Glomerular visceral epithelial cell (primary cell): ENCODE results near the gene LRP5.
"Not testable (repeated sequence)": the region's sequence is repeated elsewhere in the genome, so short reads cannot be mapped to it uniquely, and the experiment has no call there.

Experiments
- DNase-seq: peaks from one replicate; pipeline ENCODE4 v3.0.0-alpha.2; 2016; ENCODE audit errors: extremely low spot score

The LRP5 gene

DNA sequence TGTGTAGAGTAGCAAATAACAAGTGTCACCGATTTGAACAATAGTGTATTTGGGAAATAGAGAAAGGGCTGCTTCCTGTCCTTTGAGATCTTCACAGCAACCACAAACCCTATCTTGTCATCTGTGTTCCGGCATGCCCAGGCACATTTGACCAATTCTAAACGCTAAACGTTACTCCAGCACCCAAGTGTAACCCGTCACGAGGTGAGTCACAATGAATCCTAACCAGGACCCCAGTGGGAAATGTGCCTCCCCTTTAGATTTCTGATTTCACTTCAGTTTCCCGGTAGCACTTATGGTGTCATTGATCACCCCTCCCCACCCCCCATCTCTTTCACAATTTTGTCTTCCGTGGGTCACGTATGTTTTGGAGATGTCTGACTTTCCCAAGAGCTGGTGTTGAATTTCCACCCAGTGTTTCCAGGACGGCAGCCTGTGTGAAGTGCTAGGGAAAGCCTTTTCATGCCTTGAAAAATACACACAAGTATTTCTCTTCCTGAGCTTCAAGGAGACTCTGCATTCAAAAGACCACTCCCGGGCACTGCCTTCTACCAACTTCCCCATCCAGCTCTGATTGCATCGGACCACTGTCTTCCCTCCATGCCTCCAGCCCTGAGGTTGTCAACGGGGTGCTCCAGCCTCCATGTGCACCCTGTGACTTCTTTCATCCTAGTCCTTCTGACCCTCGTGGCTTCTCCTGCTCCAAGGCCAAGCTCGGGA lies 30.1 kb upstream of the LRP5 start:
- no peak for DNase-seq

DNA sequence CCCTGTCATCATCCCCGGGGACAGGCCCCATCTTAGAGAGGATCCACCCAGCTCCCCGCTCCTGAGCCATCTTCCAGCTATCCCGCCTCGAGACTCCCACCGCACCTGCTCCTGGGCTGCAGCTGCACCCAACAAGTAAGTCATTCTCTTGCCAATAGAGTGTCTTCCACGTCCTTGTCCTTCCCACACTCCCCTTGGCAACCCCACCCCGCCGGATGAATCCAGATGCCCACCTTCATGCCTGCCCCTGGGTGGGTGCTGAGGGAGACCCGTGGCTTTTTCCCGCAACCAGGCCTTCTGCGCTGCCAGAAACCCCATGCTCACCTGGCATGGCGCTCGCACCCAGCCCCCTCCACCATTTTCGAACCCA lies 29.5 kb upstream of the LRP5 start:
- no peak for DNase-seq

DNA sequence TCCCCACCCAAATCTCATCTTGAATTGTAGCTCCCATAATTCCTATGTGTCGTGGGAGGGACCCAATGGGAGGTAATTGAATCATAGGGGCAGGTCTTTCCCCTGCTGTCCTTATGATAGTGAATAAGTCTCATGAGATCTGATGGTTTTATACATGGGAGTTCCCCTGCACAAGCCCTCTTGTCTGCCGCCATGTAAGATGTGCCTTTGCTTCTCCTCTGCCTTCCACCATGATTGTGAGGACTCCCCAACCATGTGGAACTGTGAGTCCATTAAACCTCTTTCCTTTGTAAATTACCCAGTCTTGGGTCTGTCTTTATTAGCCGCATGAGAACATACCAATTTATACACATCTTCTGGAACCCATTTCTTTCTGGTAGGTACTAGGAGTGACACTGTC lies 27.8 kb upstream of the LRP5 start:
- not testable (repeated sequence) for DNase-seq

DNA sequence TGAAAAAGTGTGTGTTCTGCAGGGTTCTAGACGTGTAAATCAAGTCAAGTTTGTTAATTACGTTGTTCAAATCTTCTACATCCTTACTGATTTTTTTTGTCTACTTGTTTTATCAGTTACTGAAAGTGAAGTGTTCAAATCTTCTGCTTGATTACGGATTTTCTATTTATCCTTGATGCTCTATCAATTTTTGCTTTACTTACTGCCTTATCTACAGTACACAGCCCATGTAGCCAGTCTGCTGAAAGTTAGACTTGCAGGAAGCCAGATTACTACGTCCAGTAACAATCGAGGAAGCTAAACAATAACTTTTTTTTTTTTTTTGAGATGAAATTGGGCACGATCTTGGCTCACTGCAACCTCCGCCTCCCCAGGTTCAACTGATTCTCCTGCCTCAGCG lies 25.0 kb upstream of the LRP5 start:
- DNase-seq, result no peak

DNA sequence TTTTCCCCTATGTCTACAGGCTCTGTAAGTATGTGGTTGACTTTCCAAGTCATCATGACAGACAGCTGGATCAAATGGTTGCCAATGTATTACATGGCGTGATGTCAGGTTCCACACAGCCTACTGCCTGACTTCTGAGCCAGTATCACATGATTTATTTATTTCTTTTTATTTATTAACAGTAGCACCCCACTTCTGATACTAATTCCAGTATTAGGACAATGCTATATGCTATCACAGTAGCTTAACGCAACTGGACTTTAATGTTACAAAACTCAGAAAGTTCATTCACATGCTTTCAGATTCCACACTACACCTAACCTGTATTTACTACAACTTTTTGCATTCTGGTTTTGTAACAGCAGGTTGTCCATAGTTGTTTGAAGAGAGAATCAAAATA lies 22.9 kb upstream of the LRP5 start:
- no peak for DNase-seq

DNA sequence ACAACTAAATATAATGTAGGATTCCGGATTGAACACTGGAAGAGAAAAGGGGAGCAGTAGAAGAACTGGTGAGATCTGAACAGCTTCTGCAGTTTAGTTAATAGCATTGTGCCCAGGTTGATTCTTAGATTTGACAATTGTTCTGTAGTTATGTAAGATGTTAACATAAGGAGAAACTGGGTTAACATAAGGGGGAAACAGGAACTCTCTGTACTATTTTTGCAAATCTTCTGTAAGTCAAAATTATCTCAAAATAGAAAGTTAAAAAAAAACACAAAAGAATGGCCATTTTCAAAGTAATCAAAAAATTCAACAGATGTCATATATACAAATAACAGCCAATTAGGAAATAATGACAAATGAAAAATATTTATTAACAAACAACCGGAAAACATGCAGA lies 18.7 kb upstream of the LRP5 start:
- DNase-seq, result no peak

DNA sequence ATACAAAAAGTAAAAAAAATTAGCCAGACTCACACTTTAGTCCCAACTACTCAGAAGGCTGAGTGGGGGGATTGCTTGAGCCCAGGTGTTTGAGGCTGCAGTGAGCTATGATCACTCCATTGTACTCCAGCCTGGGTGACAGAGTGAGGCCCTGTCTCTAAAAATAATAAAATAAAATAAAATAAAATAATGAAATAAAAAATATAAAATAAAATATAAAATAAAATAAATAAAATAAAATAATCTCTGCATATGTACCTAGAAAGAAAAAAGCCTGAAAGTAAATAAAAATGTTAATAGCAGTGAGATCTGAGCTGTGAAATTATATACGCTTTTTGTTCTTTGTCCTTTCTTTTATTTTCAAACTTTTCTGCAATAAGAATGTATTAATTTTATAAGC lies 17.1 kb upstream of the LRP5 start:
- no peak for DNase-seq

DNA sequence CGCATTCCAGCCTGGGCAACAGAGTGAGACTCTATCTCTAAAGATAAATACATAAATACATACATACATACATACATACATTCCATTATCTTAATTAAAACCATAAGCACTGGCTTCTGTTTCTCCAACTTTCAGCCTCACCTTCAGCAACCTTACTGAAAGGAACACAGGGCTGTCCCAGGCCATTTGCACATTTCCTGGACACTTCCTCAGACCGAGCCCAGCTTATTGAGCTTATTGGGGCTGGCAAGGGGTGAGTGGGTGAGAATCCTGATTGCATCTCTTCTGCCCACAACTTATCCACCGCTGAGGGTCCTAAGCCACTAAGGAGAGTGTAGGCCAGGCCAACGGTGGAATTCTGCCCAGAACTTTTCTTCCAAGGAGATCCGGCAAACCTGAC lies 16.5 kb upstream of the LRP5 start:
- DNase-seq, result no peak

DNA sequence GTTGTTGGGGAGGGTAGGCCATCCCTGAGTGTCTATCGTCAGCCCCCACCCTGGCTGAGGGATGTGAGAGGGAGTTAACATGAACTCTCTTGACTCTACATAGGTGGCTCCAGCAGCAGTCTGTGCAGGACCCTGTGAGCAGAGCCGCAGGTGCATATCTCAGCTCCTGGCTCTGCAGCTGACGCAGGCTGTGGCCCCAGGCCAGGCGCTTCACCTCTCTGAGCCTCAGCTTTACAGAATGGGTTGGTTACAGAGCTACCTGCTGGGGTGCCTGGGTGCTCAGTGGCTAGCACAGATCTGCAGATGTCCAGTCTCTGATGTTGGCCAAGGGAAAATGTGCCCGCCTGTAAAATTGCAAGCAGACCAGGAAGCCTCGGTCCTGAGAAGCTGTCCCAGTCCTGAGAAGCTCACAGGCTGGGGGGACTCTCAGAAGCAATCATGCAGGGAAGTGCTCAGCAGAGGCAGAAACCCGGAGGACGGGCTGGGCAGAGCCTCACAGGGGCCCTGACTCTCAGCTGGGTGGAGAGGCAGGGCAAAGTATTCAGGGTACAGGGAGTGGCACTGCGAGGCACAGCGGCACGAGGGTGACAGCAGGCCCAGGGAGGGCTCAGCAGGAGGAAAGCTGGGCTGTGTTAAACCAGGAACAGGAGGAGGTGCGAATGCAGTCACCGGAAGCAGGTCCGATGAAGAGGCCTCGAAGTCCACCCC lies 15.9 kb upstream of the LRP5 start:
- DNase-seq, result no peak

DNA sequence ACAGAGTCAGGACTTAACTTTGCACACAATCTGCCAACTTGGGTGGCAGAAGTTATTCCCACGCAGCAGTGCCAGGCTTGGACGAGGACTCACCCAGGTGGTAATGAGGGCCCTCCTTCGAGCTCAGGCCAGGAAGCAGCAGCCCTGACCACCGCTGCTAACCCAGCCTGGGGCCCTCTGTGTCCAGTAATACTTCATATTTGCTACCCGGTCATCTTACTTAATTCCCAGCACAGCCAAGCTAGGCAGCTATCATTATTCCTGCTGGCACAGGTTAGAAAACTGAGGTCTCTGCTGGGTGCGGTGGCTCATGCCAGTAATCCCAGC lies 15.4 kb upstream of the LRP5 start:
- no peak for DNase-seq

DNA sequence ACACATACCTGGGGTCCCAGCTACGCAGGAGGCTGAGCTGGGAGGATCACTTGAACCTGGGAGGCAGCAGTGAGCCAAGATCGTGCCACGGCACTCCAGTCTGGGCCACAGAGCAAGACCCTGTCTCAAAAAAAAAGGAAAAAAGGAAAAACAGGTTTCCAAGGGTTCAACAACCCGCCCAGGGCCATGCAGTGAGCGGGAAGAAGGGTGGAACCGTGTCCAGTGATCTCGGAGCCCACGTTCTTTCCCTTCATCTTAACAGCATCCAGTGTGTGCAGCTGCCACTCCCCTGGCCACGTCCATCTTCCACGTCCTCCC lies 14.9 kb upstream of the LRP5 start:
- DNase-seq, result no peak

DNA sequence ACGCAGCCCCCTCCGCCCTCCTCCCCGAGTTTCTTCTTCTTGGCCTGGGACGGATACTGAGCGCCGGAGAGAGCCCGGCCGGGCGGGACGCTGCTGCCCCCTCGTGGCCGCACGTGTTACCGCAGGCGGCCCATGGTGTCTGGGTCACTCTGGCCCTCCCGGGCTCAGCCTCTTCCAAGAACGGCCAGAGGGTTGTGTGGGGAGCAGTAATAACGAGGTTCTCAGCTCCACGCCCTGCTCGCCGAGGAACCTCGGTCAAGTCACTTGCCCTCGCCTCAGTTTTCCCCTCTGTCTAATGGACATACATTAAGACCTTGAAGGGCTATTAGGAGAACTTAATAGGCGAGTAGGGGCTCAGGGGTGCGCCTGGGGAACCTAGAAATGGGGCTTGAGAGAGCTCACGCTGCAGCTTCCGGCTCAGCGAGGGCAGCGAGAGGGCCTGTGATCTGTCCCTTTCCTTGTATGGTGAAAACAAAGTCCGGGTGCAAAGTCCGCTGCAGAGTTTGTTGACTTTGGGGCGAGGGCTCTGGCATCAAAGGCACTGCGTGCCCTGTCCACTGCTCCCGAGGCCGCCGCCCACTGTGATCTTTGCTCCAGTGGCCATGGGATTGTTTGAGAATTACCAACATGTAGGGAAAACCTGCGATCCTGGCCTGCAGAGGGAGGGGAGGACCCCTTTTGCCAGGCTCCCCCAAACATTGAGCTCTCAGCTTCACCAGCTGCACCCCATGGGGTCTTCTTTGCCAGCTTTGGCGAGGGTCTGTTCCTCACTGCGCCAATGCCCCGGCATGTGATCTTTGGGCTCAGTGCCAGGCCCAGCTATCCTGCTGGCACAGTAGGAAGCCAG lies 14.4 kb upstream of the LRP5 start:
- peak; percentile 75 for DNase-seq

DNA sequence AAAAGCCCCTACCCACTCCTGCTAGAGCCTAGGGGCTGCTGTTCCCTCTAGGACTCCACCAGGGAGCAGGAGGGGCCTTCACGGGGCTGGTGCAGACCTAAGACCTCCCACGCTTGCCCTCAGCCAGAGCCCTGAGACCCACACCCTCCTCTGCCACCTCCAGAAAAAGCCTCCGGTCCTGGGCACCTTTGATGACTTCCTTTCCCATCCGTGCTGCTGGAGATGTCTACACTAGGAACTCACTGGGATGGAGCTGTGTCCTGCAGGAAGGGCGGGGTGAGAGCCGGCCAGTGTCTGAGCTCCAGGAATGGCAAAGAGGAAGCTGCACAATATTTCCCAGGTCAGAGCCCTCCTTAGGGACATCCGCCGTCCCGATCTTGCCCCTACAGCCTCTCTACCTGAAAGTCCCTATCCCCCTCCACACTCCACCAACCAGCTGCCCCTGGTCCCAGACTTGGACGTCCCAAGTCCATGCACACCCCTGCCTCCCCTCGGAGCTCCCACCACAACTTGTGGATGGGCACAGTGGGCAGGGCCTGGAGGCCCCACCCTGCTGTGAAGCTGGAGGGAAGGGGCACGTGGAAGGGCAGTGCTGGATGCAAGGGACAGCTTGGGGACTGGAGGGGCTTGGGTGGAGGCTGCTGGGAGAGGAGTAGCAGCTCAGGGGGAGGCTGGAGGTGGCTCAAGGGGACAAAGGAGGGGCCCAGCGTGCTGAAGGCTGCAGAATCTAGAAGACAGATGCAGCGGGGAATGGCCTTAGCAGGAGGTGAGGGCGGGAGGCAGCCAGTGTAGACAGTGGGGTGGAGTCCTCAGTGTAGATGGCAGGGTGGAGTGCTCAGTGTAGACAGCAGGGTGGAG lies 13.5 kb upstream of the LRP5 start:
- DNase-seq, result no peak

DNA sequence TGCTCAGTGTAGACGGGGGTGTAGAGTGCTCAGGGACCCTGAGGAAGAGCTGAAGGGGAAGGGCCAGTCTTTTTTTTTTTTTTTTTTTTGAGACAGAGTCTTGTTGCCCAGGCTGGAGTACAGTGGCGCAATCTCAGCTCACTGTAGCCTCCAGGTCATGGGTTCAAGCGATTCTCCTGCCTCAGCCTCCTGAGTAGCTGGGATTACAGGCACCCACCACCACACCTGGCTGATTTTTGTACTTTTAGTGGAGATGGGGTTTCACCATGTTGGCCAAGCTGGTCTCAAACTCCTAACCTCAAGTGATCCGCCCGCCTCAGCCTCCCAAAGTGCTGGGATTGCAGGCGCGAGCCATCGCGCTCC lies 12.9 kb upstream of the LRP5 start:
- DNase-seq, result not testable (repeated sequence)

DNA sequence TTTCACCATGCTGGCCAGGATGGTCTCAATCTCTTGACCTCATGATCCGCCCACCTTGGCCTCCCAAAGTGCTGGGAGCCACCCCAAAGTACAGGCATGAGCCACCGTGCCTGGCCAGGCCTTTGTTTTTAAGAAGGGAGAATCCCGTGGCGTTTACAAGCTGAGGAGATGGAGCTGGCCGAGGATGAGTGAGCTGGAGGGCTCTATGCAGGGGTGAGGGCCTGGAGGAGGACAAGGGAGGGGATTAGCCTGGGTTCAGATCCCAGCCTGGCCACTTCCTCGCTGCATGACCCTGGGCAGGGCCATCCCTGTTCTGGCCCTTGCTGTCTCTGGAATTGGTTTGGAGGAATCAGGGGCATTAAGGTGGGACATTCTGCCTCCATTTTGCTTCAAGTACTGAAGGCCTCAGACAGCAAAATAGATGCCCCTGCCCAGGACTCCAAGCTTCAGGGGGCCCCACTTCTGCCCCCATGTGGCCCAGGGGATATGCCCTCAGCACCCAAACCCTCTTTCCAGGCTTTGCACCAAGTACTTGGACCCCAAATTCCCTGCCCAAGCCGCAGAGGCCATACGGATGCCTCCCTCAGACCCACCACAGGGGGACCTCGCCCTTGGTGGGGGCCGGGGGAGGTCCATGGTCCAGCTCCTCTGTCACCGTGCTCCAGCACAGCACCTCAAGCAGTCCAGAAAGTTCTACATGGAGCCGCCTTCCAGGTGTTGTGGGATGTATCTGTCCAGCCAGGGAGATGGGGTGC lies 12.1 kb upstream of the LRP5 start:
- DNase-seq, result no peak

DNA sequence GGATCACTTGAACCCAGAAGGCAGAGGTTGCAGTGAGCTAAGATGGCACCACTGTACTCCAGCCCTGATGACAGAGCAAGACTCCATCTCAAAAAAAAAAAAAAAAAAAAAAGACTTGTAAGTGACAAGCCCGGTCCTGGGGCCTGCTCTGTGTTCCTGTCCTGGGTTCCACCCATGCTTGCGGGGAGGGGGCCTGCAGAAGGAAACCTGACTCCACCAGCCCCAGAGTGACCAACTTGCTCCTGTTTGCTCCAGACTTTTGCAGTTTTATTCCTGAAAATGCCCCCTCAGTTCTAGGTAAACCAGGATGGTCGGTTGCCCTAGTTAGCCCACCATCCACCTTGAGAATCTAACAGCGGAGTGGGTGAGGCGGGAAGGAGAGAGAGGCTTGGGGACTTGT lies 10.1 kb upstream of the LRP5 start:
- DNase-seq, result no peak

DNA sequence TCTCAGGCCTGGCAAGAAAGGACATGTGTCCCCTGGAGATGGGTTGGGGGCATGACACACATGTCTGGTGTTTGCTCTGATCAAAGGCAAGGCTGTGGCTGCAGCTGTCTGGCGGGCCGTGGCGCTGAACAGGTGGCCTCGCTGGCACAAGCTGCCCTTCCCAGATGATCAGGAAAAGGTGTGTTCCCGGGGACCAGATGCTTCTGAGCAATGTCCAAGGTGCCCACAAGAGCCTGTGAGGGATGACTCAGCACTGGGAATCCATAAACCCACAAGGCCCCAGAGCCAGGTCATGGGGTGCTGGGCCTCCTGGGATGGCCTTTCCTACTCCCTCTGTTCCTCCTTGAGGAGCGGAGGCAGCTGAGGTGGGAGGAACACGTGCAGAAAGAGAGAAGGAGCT lies 9.7 kb upstream of the LRP5 start:
- DNase-seq, result peak; percentile 77

DNA sequence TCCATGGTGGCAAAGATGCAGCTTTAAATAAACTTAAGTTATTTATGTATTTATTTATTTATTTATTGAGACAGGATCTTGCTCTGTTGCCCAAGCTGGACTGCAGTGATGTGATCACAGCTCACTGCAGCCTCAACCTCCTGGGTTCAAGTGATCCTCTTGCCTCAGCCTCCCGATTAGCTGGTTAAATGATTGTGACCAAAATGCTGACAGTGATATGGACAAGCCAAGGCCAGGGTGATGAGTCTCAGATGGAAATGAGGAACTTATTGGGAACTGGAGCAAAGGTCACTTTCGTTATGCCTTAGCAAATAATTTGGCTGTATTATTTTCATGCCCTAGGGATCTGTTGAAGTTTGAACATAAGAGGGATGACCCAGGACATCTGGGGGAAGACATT lies 9.3 kb upstream of the LRP5 start:
- DNase-seq, result no peak

DNA sequence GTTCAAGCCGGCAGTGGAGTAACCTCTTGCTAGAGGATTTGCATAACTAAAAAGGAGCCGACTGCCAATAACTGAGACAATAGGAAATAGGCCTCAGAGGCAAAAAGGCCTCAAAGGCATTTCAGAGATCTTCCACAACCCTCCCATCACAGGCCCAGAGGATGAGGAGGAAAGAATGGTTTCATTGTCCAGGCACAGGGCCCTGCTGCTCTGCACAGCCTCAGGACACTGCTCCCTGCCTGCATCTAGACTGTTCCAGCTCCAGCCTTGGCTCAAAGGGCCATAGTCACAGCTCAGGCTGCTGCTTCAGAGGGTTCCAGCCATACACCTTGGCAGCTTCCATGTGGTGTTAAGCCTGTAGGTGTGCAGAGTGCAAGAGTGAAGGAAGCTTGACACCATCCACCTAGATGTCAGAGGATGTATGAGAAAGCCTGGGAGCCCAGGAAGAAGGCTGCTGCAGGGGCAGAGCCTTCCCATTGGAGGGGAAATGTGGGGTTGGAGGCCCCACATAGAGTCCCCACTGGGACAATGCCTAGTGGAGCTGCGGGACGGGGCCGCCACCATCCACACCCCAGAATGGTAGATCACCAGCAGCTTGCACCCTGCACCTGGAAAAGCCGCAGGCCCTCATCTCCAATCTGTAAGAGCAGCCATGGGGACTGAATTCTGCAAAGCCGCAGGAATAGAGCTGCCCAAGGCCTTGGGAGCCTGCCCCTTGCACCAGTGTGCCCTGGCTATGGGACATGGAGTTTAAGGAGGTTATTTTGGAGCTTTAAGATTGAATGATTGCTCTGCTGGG lies 8.2 kb upstream of the LRP5 start:
- DNase-seq, result no peak

DNA sequence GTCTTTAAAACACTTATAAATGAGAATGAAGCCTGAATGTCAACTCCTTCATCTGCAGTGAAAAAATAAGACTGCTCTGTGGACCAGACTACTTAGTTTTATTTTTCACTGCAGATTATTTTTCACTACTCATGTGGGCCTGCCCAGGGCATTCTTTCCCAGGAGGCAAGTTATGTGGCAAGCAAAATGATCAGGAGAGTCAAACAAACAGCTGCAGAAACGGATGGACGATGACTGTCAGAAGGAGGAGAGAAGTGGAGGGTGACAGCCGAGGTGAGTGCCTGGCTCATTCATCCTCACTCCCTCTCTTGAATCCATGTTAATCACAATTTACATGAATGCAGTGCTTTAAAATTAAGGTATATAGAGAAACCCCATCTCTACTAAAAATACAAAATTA lies 5.8 kb upstream of the LRP5 start:
- DNase-seq, result no peak

DNA sequence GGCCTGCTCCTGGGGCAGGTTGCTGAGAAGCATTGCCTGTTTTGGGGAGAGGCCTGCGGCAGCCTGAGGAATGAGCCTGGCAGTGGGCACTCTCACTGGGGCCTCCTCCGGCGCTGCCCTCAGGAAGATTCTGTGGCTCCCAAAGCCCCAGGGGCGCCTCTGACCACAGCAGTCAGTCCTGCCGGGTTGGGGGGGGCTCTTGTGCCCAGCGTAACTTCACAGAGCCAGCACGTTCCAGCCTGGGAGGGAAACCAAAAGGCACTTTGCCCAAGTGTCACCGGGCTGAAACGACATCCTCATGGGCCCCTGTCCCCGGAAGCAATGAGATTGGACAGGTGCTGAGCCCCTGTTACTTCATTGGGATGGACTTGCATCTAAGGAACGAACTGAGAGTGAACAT lies 4.3 kb upstream of the LRP5 start:
- DNase-seq, result no peak
